HepG2 (cell line): Measurements from ENCODE around the gene PCIF1. TPM values are rescaled to one million over a fixed set of nuclear protein-coding genes. Genes with fewer than 3 reads are reported as not detected.

Experiments
- FOXJ3 ChIP-seq: sonication (generic); formaldehyde crosslinking; IDR thresholded peaks from 2 replicates; pipeline ENCODE4 v1.4.0; 2020; ENCODE audit warnings: missing genetic modification reagents, mild to moderate bottlenecking, borderline replicate concordance
- FOXK2 ChIP-seq: fragments of 450-650 bp; IDR thresholded peaks from 2 replicates; pipeline ENCODE4 v1.6.1; 2016
- HOXA3 ChIP-seq: sonication (generic); formaldehyde crosslinking; IDR thresholded peaks from 2 replicates; pipeline ENCODE4 v1.5.0; 2020; ENCODE audit warnings: missing genetic modification reagents
- KDM3A ChIP-seq: IDR thresholded peaks from 2 replicates; pipeline ENCODE4 v1.6.1; 2018; ENCODE audit warnings: low read depth, missing compliant biosample characterization
- MTF1 ChIP-seq: sonication (generic); formaldehyde crosslinking; IDR thresholded peaks from 2 replicates; pipeline ENCODE4 v1.5.0; 2020; ENCODE audit warnings: missing genetic modification reagents
- NAIF1 ChIP-seq: sonication (generic); formaldehyde crosslinking; IDR thresholded peaks from 2 replicates; pipeline ENCODE4 v1.5.0; 2020; ENCODE audit warnings: mild to moderate bottlenecking, missing genetic modification reagents, borderline replicate concordance
- SOX13 ChIP-seq, 3 experiments: fragments of 450-650 bp in 1 of 3; sonication (generic) in 1 of 3; formaldehyde crosslinking in 1 of 3; IDR thresholded peaks in 2 of 3; conservative IDR thresholded peaks in 1 of 3; 2 replicates each; pipeline versions ENCODE4 v1.5.0 to v1.6.1; 2016 to 2020; ENCODE audit warnings: antibody characterized with exemption in 1 of 3, mild to moderate bottlenecking in 1 of 3, missing compliant biosample characterization in 1 of 3, missing genetic modification reagents in 1 of 3, moderate library complexity in 1 of 3
- SP1 ChIP-seq, 2 experiments: fragments of 450-650 bp in 1 of 2; sonication (generic) in 1 of 2; formaldehyde crosslinking in 1 of 2; IDR thresholded peaks; 2 replicates each; pipeline versions ENCODE4 v1.4.0 to v1.6.1; 2016 to 2020; ENCODE audit warnings: missing genetic modification reagents in 1 of 2
- SPEN ChIP-seq: sonication (generic); formaldehyde crosslinking; IDR thresholded peaks from 2 replicates; pipeline ENCODE4 v1.5.1; 2020; ENCODE audit warnings: low read depth, mild to moderate bottlenecking, missing genetic modification reagents
- TAF15 ChIP-seq: fragments of 200-400 bp; formaldehyde crosslinking; IDR thresholded peaks from one replicate; pipeline ENCODE4 v1.6.1; 2018; ENCODE audit warnings: mild to moderate bottlenecking, low read depth, low read length; ENCODE audit not compliant: poor library complexity, severe bottlenecking
- TEAD3 ChIP-seq: optimal IDR thresholded peaks from 2 replicates; pipeline ENCODE3; 2016; ENCODE audit warnings: borderline replicate concordance
- ZNF234 ChIP-seq: sonication (generic); formaldehyde crosslinking; conservative IDR thresholded peaks from 2 replicates; pipeline ENCODE4 v1.5.1; 2020; ENCODE audit warnings: mild to moderate bottlenecking, missing genetic modification reagents
- ZNF432 ChIP-seq: sonication (generic); formaldehyde crosslinking; IDR thresholded peaks from 2 replicates; pipeline ENCODE4 v1.5.0; 2020; ENCODE audit warnings: missing genetic modification reagents, mild to moderate bottlenecking, borderline replicate concordance
- polyA plus RNA-seq, 8 experiments: library from polyadenylated mRNA; depleted of rRNA in 3 of 8; stranded (reverse) in 7 of 8; unstranded in 1 of 8; fragments of >200 nt; fragmentation: Illumina TruSeq in 4 of 8; extraction: Trizol in 4 of 8; gene quantifications; 2 replicates each; pipeline versions ENCODE4 v1.2.1 to v1.2.3, GENCODE V29; 2011 to 2016; ENCODE audit warnings: low read depth in 4 of 8, missing spikeins in 1 of 8, mixed read lengths in 1 of 8; ENCODE audit not compliant: insufficient read depth in 1 of 8
- total RNA-seq, 5 experiments: library from RNA; depleted of rRNA; stranded (reverse); fragments of >200 nt; fragmentation: Illumina TruSeq; extraction: Trizol; gene quantifications; 2 replicates each; pipeline ENCODE4 v1.2.3, GENCODE V29; 2016; ENCODE audit warnings: low read depth in 1 of 5
- TF ChIP-seq, protein P1 (sequence below): sonication (generic); formaldehyde crosslinking; IDR thresholded peaks from one replicate; pipeline ENCODE4 v1.5.1; 2020; ENCODE audit warnings: mild to moderate bottlenecking, missing genetic modification reagents; ENCODE audit errors: not compliant biosample characterization
- TF ChIP-seq, protein P2 (sequence below): sonication (generic); formaldehyde crosslinking; IDR thresholded peaks from 2 replicates; pipeline ENCODE4 v1.5.0; 2020; ENCODE audit warnings: mild to moderate bottlenecking, missing genetic modification reagents
- TF ChIP-seq, protein P3 (sequence below): IDR thresholded peaks from 2 replicates; pipeline ENCODE4 v1.6.1; 2016; ENCODE audit warnings: missing compliant biosample characterization, missing genetic modification reagents, borderline replicate concordance

Gene PCIF1
- total and polyA plus RNA-seq, 2 of the 13 experiments (the other 11 are each of a cell fraction or from before 2014, with no cell fraction given): 20.9 to 24.4 TPM

DNA sequence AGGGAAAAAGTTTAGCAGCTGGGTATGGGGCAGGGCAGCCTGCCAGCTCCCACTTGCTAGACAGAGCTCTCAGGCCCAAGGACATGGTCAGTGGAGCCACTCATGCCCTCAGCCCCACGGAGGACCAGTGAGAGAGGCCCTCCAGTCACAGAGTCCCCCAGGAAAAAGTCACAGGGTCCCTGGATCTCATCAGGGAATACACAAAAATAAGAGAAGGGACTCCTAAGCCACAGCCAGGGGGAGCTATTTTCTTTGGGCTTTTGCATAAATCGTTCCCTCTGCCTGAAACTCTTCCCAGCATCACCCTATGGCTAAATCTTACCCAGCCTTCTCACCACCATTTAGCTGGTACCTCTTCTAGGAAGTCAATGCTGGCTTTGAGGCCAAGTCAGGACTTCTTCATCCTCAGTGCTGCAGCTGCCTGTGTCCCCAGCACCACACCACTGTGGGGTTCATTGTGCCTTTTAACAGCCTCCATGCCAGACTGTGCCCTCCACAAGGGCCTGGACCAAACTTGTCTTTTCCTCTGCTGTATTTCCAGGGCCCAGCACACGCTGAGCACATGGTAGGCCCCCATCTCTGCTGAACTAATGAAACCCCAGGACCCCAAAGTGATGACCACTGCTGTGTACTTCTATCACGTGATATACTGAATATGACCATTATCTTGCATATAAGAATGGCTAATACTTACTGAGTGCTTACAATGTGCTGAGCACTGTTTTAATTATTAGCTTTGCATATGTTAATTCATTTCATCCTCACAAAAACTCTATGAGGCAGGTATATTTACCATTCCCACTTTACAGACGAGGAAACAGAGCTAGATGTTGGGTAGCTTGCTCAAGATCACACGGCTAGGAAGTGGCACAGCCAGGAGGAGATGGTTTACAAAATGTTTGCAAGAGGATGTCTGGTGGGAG lies 35.5 kb downstream of the PCIF1 start (continued):
- no peak for TF ChIP-seq SOX13 (IDR thresholded peaks at IDR 0.05)
- 0 out of 4 replicates have a peak, but pooled peaks of 1 of the 2 experiments have one; percentile 11 for TF ChIP-seq SOX13 (CRISPR knock-in tag; conservative IDR thresholded peaks at IDR 0.05 in 1 of 2, IDR thresholded peaks at IDR 0.05 in 1 of 2)
- no peak for TF ChIP-seq SPEN
- TF ChIP-seq FOXJ3 (CRISPR knock-in tag): no peak
- TF ChIP-seq, protein P1, sequence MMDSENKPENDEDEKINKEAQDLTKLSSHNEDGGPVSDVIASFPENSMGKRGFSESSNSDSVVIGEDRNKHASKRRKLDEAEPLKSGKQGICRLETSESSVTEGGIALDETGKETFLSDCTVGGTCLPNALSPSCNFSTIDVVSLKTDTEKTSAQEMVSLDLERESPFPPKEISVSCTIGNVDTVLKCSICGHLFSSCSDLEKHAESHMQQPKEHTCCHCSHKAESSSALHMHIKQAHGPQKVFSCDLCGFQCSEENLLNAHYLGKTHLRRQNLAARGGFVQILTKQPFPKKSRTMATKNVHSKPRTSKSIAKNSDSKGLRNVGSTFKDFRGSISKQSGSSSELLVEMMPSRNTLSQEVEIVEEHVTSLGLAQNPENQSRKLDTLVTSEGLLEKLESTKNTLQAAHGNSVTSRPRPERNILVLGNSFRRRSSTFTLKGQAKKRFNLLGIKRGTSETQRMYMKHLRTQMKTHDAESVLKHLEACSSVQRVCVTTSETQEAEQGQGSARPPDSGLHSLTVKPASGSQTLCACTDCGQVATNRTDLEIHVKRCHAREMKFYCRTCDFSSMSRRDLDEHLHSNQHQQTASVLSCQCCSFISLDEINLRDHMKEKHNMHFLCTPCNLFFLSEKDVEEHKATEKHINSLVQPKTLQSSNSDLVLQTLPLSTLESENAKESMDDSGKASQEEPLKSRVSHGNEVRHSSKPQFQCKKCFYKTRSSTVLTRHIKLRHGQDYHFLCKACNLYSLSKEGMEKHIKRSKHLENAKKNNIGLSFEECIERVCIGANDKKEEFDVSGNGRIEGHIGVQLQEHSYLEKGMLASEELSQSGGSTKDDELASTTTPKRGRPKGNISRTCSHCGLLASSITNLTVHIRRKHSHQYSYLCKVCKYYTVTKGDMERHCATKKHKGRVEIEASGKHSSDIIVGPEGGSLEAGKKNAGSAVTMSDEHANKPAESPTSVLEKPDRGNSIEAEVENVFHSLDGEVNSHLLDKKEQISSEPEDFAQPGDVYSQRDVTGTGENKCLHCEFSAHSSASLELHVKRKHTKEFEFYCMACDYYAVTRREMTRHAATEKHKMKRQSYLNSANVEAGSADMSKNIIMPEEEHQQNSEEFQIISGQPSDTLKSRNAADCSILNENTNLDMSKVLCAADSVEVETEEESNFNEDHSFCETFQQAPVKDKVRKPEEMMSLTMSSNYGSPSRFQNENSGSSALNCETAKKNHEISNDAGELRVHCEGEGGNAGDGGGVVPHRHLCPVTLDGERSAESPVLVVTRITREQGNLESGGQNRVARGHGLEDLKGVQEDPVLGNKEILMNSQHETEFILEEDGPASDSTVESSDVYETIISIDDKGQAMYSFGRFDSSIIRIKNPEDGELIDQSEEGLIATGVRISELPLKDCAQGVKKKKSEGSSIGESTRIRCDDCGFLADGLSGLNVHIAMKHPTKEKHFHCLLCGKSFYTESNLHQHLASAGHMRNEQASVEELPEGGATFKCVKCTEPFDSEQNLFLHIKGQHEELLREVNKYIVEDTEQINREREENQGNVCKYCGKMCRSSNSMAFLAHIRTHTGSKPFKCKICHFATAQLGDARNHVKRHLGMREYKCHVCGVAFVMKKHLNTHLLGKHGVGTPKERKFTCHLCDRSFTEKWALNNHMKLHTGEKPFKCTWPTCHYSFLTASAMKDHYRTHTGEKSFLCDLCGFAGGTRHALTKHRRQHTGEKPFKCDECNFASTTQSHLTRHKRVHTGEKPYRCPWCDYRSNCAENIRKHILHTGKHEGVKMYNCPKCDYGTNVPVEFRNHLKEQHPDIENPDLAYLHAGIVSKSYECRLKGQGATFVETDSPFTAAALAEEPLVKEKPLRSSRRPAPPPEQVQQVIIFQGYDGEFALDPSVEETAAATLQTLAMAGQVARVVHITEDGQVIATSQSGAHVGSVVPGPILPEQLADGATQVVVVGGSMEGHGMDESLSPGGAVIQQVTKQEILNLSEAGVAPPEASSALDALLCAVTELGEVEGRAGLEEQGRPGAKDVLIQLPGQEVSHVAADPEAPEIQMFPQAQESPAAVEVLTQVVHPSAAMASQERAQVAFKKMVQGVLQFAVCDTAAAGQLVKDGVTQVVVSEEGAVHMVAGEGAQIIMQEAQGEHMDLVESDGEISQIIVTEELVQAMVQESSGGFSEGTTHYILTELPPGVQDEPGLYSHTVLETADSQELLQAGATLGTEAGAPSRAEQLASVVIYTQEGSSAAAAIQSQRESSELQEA (CRISPR knock-in tag): peak; percentile 25
- TF ChIP-seq NAIF1: no peak
- TF ChIP-seq ZNF234 (CRISPR knock-in tag): no peak
- TF ChIP-seq KDM3A (CRISPR knock-in tag): no peak
- TF ChIP-seq, protein P2, sequence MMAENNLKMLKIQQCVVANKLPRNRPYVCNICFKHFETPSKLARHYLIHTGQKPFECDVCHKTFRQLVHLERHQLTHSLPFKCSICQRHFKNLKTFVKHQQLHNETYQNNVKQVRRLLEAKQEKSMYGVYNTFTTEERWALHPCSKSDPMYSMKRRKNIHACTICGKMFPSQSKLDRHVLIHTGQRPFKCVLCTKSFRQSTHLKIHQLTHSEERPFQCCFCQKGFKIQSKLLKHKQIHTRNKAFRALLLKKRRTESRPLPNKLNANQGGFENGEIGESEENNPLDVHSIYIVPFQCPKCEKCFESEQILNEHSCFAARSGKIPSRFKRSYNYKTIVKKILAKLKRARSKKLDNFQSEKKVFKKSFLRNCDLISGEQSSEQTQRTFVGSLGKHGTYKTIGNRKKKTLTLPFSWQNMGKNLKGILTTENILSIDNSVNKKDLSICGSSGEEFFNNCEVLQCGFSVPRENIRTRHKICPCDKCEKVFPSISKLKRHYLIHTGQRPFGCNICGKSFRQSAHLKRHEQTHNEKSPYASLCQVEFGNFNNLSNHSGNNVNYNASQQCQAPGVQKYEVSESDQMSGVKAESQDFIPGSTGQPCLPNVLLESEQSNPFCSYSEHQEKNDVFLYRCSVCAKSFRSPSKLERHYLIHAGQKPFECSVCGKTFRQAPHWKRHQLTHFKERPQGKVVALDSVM: no peak
- no peak for TF ChIP-seq ZNF432 (CRISPR knock-in tag)
- no peak for TF ChIP-seq FOXK2
- TF ChIP-seq MTF1 (CRISPR knock-in tag): no peak
- TF ChIP-seq TEAD3 (CRISPR knock-in tag): peak; percentile 55
- TF ChIP-seq HOXA3: no peak
- no peak for TF ChIP-seq SP1 (IDR thresholded peaks at IDR 0.05)
- 0 out of 2 replicates have a peak, but pooled peaks have one; percentile 22 for TF ChIP-seq SP1 (CRISPR knock-in tag; IDR thresholded peaks at IDR 0.05)
- TF ChIP-seq, protein P3, sequence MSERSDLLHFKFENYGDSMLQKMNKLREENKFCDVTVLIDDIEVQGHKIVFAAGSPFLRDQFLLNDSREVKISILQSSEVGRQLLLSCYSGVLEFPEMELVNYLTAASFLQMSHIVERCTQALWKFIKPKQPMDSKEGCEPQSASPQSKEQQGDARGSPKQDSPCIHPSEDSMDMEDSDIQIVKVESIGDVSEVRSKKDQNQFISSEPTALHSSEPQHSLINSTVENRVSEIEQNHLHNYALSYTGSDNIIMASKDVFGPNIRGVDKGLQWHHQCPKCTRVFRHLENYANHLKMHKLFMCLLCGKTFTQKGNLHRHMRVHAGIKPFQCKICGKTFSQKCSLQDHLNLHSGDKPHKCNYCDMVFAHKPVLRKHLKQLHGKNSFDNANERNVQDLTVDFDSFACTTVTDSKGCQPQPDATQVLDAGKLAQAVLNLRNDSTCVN (CRISPR knock-in tag): no peak
- TF ChIP-seq TAF15: no peak
